Coronary artery (tissue), 2 donors: ENCODE results near the gene RAB3D.

Experiments
- DNase-seq: peaks from one replicate; pipeline ENCODE4 v3.0.0-alpha.2; 2017; ENCODE audit warnings: low spot score
- H3K27ac ChIP-seq, 2 donors: fragments of 200-600 bp; sonication (generic); one replicate each; pipeline ENCODE4 v1.5.1; 2016 to 2019
- H3K4me3 ChIP-seq: fragments of 200-600 bp; sonication (generic); 2 replicates; pipeline ENCODE4 v1.5.1; 2016; ENCODE audit warnings: mild to moderate bottlenecking, moderate library complexity
- CTCF ChIP-seq: fragments of 200-600 bp; sonication (generic); IDR thresholded peaks from one replicate; pipeline ENCODE4 v1.5.1; 2019; ENCODE audit warnings: antibody characterized with exemption

The RAB3D gene

GRCh38 chr19:11279505-11280236 lies 59.8 kb downstream of the RAB3D start:
- H3K27ac ChIP-seq = no peak overlapping the region
- TF ChIP-seq CTCF = no peak
- DNase-seq = no peak
- no peak overlapping the region for H3K4me3 ChIP-seq

GRCh38 chr19:11278670-11279069 lies 60.8 kb downstream of the RAB3D start:
- no peak for TF ChIP-seq CTCF
- Histone ChIP-seq H3K27ac (no peak overlapping the region), H3K4me3 (no peak overlapping the region)
- DNase-seq = no peak

GRCh38 chr19:11274533-11275086 lies 64.8 kb downstream of the RAB3D start:
- no peak for TF ChIP-seq CTCF
- no peak overlapping the region for H3K4me3 ChIP-seq
- H3K27ac ChIP-seq = no peak overlapping the region
- no peak for DNase-seq

GRCh38 chr19:11273989-11274388 lies 65.5 kb downstream of the RAB3D start:
- DNase-seq = no peak
- no peak overlapping the region for H3K27ac ChIP-seq
- no peak overlapping the region for H3K4me3 ChIP-seq
- no peak for TF ChIP-seq CTCF

GRCh38 chr19:11273296-11273695 lies 66.2 kb downstream of the RAB3D start:
- Histone ChIP-seq H3K27ac (no peak overlapping the region), H3K4me3 (no peak overlapping the region)
- TF ChIP-seq CTCF = no peak
- no peak for DNase-seq
